HS-5 (cell line): ENCODE results near the gene ITGA4.
A peak's percentile ranks its signal among the peaks of the same experiment; 100 is the strongest.

Experiments used
- DNase-seq: peaks from one replicate; pipeline ENCODE4 v3.0.0-alpha.2; 2012; ENCODE audit warnings: low read depth

The ITGA4 gene

GRCh38 chr2:181458871-181459270 is 1.7 kb downstream of the ITGA4 start:
- no peak for DNase-seq

DNA sequence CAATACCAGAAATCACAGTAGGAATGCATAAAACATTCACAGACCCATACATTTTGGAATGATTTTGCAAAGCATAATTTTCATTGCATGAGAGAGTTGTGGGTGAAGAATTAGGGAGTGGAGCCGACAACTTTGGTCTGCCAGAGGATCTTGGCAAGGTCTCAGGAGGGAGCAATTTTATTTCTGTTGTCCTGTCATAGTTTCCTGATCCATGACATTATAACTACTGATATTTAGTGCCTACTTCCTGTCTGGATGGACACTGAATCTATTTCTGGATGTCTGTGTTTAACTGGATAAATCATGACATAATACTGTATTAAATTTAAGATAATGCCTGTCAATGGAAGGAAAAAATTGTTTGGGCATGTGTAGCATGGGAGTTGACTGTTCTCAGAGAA is 2.4 kb downstream of the ITGA4 start:
- no peak for DNase-seq

GRCh38 chr2:181461056-181461997 is 4.1 kb downstream of the ITGA4 start:
- DNase-seq, result no peak

DNA sequence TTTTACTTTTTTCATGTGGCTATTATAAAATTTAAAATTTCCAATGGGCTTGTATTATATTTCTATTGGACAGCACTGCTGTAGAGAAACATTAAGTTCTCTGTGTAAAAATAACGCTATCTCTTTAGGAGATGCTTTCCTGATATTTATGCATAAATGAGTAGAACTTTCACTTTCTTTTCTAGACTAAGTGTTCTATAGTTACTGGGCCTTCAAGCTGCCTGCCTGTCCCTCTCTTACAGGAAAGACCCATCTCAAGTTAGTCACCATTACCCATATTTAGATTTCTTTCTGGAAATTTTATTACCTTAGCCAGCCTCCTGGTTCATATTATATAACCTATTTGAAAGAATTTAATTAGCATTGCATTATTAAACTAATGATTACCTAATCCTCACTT is 4.8 kb downstream of the ITGA4 start:
- DNase-seq, result no peak

GRCh38 chr2:181463588-181463987 is 6.4 kb downstream of the ITGA4 start:
- no peak for DNase-seq

DNA sequence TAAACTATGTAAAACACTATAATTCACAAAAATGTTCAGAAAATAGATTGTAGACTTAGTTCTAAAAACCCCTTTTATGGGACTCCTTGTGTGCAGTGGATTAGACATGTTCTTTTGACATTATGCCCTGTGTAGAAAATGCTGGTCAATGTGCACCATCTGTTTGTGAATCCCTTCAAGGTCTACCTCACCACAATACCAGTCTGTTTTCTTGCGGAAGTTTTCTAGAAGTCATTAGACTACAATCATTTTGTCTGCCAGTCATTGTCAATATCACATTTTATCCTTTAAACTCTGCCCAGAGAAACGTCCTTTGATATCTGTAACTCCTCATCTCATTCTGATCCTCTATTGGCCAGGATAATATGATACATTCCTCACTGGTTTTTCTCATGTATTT is 7.8 kb downstream of the ITGA4 start:
- DNase-seq, result no peak

DNA sequence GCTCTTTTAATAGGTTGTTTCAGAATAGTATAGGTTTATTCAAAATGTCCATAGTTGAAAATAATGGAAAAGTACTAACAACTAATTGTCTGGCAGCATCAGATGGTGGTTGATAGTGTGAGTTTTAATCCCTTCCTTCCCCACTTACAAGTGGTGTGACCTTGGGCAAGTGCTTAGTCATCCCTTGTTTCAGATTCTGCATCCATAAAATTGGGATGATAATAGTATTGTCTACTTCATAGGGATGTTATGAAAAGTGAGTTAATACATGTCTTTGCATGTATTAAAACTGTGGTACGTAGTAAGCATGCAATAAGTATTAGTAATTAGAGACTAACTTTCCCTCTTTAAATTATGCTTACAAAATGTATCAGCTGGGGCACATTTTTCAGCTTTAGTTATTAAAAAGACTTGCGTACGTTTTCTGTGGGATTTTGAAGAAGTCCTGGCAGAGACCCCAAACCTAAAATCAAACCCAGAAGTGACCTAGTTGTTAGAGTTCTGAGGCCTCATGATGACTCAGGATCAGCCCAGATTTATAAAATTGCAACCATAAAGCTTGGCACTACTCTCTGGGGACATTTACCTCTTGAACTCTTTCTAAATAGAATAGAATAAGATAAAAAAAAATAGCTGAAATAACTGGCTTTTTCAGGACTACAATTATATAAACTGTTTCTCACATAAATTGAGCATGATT is 8.6 kb downstream of the ITGA4 start:
- peak; percentile 65 for DNase-seq

GRCh38 chr2:181466661-181467576 is 9.7 kb downstream of the ITGA4 start:
- peak; percentile 26 for DNase-seq

DNA sequence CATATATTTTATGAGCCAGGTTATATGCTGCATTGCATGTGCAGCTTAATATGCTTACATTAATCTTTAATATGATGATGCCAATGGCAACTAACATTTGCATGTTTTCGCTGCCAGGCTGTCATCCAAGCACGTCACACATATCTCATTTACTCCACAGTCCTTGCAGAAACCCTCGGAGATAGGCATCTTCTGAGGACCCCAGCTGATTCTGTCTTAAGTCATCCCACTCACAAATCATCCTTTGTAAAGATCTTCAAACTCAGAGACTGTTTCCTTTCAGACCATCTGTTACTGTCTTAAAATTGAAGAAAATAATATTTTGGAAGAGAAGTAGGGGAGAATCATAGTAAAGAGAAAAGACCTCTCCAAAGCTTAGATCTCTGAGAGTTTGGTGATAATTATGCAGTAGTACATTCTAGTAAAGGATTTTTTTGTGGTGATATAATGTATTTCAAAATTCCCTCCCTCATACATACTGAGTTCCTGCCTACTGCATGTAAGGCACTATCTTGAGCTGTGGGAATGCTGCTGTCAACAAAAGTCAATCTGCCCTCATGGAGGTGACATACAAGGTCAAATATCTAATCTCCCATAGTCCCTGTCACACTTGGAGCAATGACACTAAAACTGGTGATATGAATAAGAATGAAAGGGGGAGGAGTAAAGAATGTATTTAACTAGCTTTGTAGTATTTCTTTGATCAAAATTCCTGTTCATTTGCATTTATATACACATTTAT is 11.0 kb downstream of the ITGA4 start:
- DNase-seq, result no peak

GRCh38 chr2:181468811-181469210 is 11.6 kb downstream of the ITGA4 start:
- no peak for DNase-seq

- no peak for DNase-seq
Measured at GRCh38 chr2:181471226-181471625, 14.0 kb downstream of the ITGA4 start.

GRCh38 chr2:181471783-181472182 is 14.6 kb downstream of the ITGA4 start:
- DNase-seq, result no peak

DNA sequence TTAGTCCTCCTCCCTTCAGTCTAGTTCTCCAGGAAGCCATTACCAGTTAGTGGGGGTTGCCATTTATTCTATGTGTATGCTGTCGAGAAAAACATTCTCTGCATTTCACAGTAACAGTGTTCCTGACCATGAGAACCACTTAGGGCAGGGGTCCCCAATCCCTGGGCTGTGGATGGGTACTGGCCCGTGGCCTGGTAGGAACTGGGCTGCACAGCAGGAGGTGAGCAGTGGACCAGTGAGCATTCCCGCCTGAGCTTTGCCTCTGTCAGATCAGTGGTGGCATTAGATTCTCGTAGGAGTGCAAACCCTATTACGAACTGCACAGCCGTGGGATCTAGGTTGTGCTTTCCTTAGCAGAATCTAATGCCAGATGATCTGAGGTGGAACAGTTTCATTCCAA is 15.8 kb downstream of the ITGA4 start:
- no peak for DNase-seq

DNA sequence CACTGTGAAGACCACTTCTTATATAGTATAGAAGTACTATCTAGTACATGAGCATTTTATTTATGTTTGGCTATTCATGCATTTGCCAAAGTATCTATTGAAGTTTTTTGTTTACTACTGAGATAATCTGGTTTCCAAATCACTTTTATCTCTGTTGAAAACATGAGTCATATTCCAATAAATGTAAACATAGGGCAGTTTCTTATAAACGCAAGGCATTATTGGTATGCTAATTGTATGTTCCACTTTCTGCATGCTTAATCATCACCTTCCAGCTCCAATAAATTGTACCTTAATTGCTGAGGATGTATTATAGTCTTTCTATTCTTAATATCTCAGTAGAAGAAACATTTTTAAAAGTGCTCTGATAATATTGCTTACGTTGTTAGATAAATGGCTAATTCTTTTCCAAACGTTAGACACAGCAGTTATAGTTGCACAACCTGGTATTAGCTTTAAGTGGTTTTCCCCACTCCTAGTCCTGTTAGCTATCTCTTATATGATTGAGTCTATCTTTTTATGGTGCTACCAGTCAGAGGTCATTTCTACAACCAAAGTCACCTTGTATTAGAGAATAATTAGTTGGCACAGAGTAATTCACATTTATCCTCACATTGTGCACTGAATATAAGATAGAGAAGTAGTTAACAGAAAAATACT is 17.2 kb downstream of the ITGA4 start:
- no peak for DNase-seq

- no peak for DNase-seq
Measured at GRCh38 chr2:181483211-181483610, 26.0 kb downstream of the ITGA4 start.

DNA sequence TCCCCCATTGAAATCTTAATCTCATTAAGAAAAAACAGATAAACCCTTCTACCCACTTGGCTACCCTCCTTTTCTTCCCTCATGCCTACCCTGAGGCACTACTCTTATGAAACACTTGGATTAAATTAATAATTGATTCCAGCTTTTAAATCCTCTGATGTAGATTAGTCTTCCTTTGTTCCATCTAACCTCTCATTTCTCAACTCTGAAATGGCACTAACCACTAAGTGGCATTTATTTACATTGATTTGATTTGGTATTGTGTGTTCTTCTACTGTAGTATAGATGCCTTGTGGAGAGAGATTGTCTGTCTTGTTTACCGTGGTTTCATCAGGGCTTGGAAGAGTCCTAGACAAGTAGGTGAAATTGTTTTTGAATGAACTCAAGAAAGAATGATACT is 26.7 kb downstream of the ITGA4 start:
- DNase-seq, result no peak

GRCh38 chr2:181484851-181485637 is 27.9 kb downstream of the ITGA4 start:
- no peak for DNase-seq

GRCh38 chr2:181485638-181485946 is 28.4 kb downstream of the ITGA4 start:
- no peak for DNase-seq

- DNase-seq, result no peak
Measured at GRCh38 chr2:181499231-181499630, 42.0 kb downstream of the ITGA4 start.

DNA sequence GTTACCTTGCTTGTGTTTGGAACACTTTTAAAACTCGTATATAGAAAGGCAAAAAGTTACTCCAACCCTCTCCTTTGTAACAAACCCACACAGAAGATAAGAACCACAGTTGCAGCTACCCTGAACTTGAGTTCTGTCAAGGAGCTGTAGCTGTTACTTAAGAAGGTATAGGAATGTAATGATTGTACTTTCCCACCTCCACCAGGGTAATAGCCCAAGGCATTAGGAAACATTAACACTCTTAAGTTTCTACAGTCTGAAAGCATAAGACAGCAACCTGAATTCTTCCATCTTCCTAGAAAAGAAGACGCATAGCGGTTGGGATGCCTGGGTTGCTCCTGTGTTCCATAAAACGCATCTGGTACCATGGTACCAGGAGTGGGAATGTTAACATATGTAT is 43.0 kb downstream of the ITGA4 start:
- no peak for DNase-seq
